Activated B cell treated with CpG ODN at 0.5 μM for 24 hours (primary cell): ENCODE results near the gene DNAH17. TPM values are rescaled to one million over a fixed set of nuclear protein-coding genes. Genes with fewer than 3 reads are reported as not detected.

Experiments
- ATAC-seq: fragments of 200-7000 bp; cut with Tn5 transposase; one replicate; pipeline ENCODE4 v1.10.0; 2021; ENCODE audit warnings: low read depth, mild to moderate bottlenecking, moderate library complexity
- CTCF ChIA-PET: fragments of 350-600 bp; sonication (Branson Sonifier 250); formaldehyde crosslinking; loops from one replicate; lab custom pipeline; 2021; ENCODE audit warnings: antibody characterized with exemption; lab: Charles Lee
- POLR2A ChIA-PET: fragments of 350-600 bp; sonication (Branson Sonifier 250); formaldehyde crosslinking; loops from one replicate; lab custom pipeline; 2021; ENCODE audit warnings: antibody characterized with exemption; lab: Charles Lee
- DNase-seq: peaks from one replicate; pipeline ENCODE4 v3.0.0; 2022
- H3K27ac Mint-ChIP-seq: one replicate; pipeline ENCODE4 v1.8.0; 2020; ENCODE audit warnings: mixed read lengths
- H3K27me3 Mint-ChIP-seq: one replicate; pipeline ENCODE4 v1.8.0; 2021; ENCODE audit warnings: mixed read lengths
- H3K36me3 Mint-ChIP-seq: one replicate; pipeline ENCODE4 v1.8.0; 2021; ENCODE audit warnings: low read depth, mixed read lengths
- H3K4me1 Mint-ChIP-seq: one replicate; pipeline ENCODE4 v1.8.0; 2021; ENCODE audit warnings: mixed read lengths
- H3K4me3 Mint-ChIP-seq: one replicate; pipeline ENCODE4 v1.8.0; 2020; ENCODE audit warnings: mild to moderate bottlenecking, mixed read lengths
- H3K9me3 Mint-ChIP-seq: one replicate; pipeline ENCODE4 v1.8.0; 2020; ENCODE audit warnings: mixed read lengths
- CTCF ChIP-seq: fragments of 200-600 bp; IDR thresholded peaks from one replicate; pipeline ENCODE4 v1.8.0; 2022; ENCODE audit warnings: antibody characterized with exemption, mild to moderate bottlenecking
- intact Hi-C: fragments of 100-400 bp; cut with micrococcal nuclease; formaldehyde crosslinking; loops from one replicate; pipeline ENCODE4 v1.15.1; 2024
- total RNA-seq: library from RNA; stranded (reverse); gene quantifications from 2 replicates; pipeline ENCODE4 v1.2.3, GENCODE V29; 2022

DNAH17 gene
- total RNA-seq, 1 donor from 2014 or later = 0.13 TPM

DNA sequence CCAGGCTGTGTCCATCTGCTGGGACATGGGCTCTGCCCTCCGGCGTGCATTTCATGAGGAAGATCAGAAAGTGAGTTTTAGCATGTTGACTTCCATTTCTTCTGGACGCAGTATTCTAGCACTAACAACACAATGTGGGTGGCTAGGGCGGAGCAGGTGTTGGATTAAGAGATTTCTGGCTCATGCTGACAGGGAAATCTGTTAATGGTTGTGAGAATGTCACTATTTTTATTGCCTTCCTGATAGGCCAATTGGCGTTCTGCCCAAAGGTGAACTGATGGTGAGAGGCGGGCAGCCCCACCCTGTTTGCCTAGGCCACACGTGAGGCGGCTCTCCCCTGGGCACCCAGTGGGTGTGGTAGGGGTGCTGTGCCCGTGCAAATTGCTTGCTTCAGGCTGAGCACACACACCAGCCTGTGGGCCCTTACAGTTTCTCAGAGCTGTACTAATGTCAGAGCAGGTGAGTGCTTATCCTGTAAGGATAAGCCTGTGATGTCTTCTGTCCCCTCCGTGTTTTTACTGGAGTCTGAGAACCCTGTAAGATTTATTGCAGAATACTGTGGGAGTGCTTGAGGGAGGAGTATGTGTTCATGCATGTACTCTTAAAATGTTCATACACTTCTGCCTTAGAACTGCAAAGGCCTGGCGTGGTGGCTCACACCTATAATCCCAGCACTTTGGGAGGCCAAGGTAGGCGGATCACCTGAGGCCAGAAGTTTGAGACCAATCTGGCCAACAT is 167.8 kb downstream of the DNAH17 start:
- POLR2A ChIA-PET = no interaction called here
- H3K4me1 Mint-ChIP-seq = peaks cover 10% of the 10 kb centered on the region
- H3K9me3 Mint-ChIP-seq = no peaks in the 10 kb centered on the region

DNA sequence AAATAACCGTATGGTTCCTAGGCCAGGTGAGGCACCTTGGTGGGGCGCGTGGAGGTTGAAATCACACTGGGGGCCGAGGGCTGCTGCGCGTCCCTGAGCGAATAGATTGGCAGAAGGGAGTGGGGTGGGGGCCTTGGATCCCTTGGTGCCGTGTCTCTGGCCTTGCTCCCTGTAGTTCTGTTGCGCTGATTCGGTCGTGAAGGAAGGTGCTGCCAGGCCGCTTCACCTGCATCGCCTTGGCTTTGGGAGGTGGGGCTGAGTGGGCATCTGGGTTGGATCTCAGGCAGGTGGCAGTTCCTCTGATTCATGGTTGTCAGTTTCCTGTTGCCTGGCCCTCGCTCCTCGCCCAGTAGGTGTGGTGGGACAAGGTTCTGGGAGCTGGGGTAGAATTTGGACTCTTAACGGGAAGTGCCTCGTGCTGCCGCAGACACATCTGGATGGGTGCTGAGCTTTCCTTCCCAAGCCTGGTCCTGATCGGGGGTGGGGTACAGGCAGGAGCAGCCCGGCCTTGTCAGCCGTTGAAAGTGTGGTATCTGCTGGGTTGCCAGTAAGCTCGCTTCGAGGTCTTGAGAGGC is 168.6 kb downstream of the DNAH17 start:
- H3K4me3 Mint-ChIP-seq = no peak overlapping the region
- ChIA-PET POLR2A (no interaction called here), CTCF (no interaction called here)
- peaks cover 67% of the 10 kb centered on the region for H3K36me3 Mint-ChIP-seq
- no peak overlapping the region for H3K27ac Mint-ChIP-seq
- ATAC-seq (no peak), DNase-seq (no peak)
- H3K4me1 Mint-ChIP-seq = peaks cover 6% of the 10 kb centered on the region
- no peaks in the 10 kb centered on the region for H3K9me3 Mint-ChIP-seq
- TF ChIP-seq CTCF = no peak
- no peaks in the 10 kb centered on the region for H3K27me3 Mint-ChIP-seq
- intact Hi-C loops = no loop called here

More for the DNA sequence above, 167.8 kb downstream of the DNAH17 start:
- CTCF ChIA-PET = no interaction called here
- TF ChIP-seq CTCF = no peak
- intact Hi-C loops = no loop called here
- DNase-seq (no peak), ATAC-seq (no peak)
- no peaks in the 10 kb centered on the region for H3K27me3 Mint-ChIP-seq
- H3K27ac Mint-ChIP-seq = no peak overlapping the region
- H3K36me3 Mint-ChIP-seq = peaks cover 62% of the 10 kb centered on the region
- H3K4me3 Mint-ChIP-seq = no peak overlapping the region

GRCh38 chr17:78407387-78408000 is 169.7 kb downstream of the DNAH17 start:
- Mint-ChIP-seq H3K4me3 (no peak overlapping the region), H3K27ac (no peak overlapping the region), H3K27me3 (no peaks in the 10 kb centered on the region), H3K36me3 (peaks cover 73% of the 10 kb centered on the region), H3K9me3 (no peaks in the 10 kb centered on the region), H3K4me1 (peaks cover 1% of the 10 kb centered on the region)
- intact Hi-C loops = no loop called here
- ChIA-PET POLR2A (no interaction called here), CTCF (no interaction called here)
- TF ChIP-seq CTCF = no peak
- DNase-seq = no peak
- no peak for ATAC-seq

DNA sequence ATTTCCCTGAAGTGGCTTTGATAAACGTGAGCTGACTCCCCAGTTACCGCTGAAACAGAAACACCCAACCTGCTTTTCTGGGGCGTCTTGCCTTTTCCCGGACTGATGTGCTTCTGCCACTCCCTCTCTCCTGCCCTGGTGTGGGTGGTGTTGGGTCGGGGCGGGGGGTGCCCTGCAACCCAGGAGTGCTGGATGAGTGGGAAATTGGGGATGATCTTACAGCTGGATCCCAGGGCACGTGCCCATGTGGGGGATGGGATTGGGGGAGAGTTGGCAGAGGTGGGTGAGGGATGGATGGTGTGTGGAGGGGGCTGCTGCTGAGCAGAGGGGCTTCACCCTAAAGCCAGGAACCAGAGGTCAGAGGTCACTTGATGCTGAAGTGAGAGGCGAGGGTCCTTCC is 170.3 kb downstream of the DNAH17 start:
- DNase-seq = no peak
- H3K9me3 Mint-ChIP-seq = no peaks in the 10 kb centered on the region
- H3K4me1 Mint-ChIP-seq = peaks cover 1% of the 10 kb centered on the region
- no peak overlapping the region for H3K4me3 Mint-ChIP-seq
- H3K27ac Mint-ChIP-seq = no peak overlapping the region
- no peak for TF ChIP-seq CTCF
- ATAC-seq = no peak
- no peaks in the 10 kb centered on the region for H3K27me3 Mint-ChIP-seq
- peaks cover 72% of the 10 kb centered on the region for H3K36me3 Mint-ChIP-seq
- ChIA-PET CTCF (no interaction called here), POLR2A (no interaction called here)
- intact Hi-C loops = no loop called here

- no peak for DNase-seq
- no peak for TF ChIP-seq CTCF
- Mint-ChIP-seq H3K9me3 (no peaks in the 10 kb centered on the region), H3K36me3 (peaks cover 76% of the 10 kb centered on the region), H3K27ac (no peak overlapping the region), H3K4me3 (no peak overlapping the region), H3K4me1 (peaks cover 1% of the 10 kb centered on the region), H3K27me3 (no peaks in the 10 kb centered on the region)
- no peak for ATAC-seq
- ChIA-PET CTCF (interaction anchor here (1.2 kb wide), 1 partner anchor 16 kb away, joined by 3 read pairs; no protein-coding TSS in a partner anchor), POLR2A (no interaction called here)
- intact Hi-C loops = no loop called here
These were observed 170.8 kb downstream of the DNAH17 start for GRCh38 chr17:78406396-78406795.
